Activated CD8-positive, alpha-beta memory T cell treated with anti-CD3 and anti-CD28 coated beads, Interleukin-2, amount 50 U/mL, for 24 hours (primary cell): Measurements from ENCODE around the gene MTCP1.

Experiments used
- DNase-seq: peaks from one replicate; pipeline ENCODE4 v3.0.0-alpha.2; 2020; ENCODE audit errors: extremely low read depth

Gene MTCP1, protein sequence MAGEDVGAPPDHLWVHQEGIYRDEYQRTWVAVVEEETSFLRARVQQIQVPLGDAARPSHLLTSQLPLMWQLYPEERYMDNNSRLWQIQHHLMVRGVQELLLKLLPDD

DNA sequence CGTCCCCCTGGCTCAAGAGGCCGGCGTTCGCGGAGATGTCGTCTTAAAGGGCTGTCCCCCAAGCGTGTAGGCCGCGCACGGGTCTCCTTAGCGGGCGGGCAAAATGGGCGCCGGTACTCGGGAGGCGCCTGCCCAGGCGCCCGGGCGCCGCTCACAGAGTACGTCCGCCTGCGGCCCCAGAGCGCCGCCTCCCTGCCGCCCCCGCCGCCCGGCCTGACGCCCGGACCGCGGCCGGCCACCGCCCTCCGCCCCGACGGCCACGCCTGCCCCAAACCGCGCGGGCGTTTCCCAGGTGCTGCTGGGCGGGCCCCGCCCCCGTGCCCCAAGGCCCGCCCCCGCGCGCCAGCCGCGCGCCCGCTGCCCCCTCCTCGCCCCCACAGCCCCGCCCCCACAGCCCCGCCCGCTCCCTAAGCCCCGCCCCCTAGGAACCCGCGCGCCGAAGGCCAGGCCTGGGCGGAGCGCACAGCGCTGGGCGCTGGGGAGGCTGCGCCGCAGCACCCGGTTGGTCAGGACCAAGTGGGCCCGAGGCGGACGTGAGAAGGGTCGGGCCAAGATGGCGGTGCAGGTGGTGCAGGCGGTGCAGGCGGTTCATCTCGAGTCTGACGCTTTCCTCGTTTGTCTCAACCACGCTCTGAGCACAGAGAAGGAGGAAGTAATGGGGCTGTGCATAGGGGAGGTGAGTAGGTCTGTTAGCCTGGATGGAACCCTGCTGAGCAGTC lies at the start of gene MTCP1, which contains the start of the genes BRCC3 and CMC4:
TSS of gene MTCP1 (minus strand) at position 162 of the 719 bp plus-strand sequence. CDS start 5,126 bp downstream, outside the sequence.
TSS of gene BRCC3 (plus strand) at position 534 of the 719 bp plus-strand sequence. CDS start at position 554, 20 bp downstream.
TSS of gene CMC4 (minus strand) at position 162 of the 719 bp plus-strand sequence. CDS start 7,113 bp downstream, outside the sequence.
- DNase-seq: peak; percentile 27

DNA sequence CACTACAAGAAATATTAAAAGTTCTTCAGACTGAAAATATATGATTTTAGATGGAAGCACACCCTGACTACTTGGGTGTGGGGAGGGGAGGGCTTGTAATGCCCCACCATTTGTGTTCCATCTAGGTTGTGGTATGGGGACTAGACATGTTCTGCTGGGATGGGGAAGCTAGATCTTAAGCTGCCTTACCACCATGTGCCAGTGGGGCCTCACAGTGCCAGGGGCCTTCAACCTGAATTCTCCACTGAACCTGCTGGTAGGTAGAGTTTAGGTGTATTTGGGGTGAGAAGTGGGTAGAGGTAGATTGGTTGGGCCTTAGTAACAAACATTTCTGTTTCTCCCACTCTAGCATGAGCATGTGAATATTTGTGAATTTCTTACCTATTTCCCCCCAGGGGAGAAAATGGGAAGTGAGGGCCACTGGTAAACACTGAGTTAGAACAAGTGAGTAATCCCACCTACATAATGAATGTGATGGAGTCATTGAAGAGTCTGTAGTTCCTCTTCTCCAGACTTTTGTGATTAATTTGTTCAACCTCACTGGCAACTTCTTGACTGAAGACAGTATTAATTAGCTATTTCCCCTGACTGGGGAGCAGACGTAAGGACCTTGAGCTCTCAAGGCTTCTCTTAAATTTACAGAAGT lies 44.4 kb upstream of the MTCP1 start:
- DNase-seq: no peak

DNA sequence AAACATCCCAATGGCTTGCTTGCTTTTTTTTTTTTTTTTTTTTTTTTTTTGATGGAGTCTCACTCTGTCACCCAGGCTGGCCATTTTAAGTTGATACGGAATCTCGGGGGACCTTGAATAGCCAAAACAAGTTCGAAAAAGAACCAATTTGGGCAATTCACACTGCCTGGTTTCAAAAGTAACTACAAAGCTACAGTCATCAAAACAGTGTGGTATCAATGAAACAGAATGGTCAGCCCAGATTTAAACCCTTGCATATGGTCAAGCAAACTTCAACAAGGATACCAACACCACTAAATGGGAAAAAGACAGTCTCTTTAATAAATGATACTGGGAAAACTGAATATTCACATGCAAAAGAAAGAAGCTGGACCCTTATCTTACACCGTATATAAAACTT lies 42.2 kb upstream of the MTCP1 start:
- DNase-seq: no peak

DNA sequence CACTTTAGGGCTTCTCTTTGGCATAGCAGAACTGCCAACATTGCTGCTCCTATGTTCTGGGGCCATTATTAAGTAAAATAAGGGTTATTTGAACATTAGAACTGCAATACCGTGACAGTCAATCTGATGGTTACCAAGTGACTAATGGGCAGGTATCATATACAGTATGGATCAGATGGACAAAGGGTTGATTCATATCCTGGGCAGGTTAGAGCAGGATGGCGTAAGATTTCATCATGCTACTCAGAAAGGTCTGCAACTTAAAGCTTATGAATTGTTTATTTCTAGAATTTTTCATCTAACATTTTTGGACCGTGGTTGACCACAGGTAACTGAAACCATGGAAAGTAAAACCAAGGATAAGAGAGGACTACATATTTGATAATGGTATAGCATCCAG lies 41.2 kb upstream of the MTCP1 start:
- DNase-seq: no peak

DNA sequence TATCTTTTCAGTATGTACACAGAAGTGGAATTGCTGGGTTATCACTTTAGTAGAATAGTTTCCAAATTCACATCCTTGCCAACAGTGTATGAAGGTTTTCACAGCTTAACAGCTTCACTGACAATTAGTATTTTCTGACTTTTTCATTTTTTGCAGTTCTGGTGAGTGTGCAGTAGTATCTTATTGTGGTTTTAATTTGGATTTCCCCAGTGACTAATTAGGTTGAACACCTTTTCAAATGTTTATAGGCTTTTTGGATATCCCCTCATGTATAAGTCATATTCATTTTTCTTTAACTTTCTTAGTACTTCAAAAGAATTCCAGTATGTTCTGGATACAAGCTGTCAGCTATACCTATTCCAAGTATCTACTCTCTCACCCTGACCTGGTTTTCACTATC lies 37.5 kb upstream of the MTCP1 start:
- DNase-seq: no peak

DNA sequence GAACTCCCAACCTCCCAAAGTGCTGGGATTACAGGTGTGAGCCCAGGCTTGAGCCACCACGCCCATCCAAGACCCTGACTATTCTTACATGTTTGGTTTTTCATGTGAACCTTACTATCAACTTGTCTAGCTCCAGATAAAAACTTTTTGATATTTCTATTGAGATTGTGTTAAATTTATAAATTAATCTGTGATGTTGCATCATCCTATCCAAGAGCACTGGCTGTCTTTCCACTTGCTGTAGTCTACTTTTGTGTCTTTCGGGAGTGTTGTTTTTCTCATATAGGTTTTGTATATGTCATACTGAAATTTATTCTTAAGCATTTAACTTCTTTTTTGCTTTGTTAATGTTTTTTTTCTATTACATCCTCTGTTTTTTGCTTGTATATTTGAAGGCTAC lies 35.0 kb upstream of the MTCP1 start:
- DNase-seq: no peak

DNA sequence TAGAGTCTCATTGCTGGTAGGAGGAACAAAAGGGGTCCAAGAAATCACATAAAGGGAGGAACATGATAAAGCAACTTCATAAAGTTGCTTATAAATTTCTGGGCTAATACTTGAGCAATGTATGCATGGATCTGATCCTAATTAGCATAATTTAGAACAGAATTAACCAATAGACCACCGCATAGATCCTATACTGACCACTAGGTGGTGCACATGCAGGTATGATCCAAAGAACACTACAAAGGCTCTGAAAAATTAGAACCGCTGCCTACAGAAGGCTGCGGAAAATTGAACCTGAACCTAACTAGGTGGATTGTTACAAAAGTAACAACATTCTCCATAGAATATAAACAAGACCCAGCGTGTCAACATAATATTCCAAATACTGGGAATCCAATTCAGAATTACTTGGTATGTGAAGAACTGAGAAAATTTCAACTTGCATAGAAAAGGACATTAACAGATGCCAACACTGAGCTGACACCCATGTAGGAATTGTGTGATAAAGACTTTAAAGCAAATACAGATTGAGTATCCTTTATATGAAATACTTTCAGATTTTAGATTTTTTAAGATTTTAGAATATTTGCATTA lies 23.6 kb upstream of the MTCP1 start:
- DNase-seq: no peak

DNA sequence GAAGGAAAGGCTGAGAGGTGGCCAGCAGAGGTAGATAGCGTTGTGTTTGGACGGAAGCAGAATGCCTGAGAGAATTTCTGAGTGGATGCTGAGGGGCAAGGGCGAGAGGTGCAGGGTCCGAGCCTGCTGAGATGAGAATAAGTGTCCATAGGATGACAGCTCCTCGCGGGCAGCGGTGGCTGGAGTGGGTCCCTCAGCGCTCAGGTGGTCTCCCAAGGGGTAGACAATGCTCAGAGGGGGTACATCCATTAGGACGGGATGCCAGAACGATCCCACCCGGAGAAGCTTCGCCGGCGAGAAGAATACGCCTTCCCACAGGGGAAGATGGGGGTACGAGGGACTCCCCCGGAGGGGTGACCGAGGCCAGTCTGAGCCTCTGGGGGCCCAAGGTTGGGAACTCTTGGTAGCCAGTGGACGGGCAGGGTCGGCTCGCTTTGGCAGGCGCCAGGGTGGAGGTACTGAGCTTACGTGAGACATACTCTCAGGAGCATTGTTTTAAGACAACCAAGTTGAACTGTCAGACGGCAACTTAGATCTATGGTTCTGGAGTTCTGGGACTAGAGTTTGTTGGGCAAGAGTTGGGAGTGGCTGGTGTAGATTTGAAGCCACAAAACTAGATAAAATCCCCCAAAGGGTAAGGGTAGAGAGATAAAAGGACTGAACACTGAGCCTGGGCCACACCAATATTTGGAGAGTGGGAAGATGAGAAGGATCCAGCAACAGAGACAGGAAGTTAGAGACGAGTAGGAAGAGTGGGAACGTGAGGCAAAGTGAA lies 16.2 kb upstream of the MTCP1 start:
- no peak for DNase-seq

DNA sequence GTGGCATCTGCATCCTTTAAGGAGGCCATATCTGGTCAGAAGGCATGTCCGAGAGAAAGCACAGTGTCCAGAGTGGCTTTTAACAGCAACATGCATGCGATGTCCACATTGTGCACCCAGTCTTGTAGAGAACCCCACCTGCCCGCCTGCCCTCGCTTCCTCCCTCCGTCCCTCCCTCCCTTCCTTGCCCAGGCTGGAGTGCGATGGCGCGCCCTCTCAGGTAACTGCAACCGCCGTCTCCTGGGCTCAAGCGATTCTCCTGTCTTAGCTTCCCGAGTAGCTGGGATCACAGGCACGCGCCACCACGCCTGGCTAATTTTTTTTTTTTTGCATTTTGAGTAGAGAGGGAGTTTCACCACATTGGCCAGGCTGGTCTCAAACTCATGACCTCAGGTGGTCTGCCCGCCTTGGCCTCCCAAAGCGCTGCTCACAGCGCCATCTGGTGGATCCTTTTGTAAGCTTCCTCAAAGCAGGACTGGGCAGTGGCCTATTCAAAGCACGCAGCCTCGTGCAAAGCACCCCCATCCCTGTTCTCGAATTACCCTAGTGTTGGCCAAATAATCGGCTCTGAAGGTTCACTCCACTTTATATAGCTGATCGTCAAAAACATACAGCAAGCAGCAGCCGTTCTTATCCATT lies 15.4 kb upstream of the MTCP1 start:
- no peak for DNase-seq

DNA sequence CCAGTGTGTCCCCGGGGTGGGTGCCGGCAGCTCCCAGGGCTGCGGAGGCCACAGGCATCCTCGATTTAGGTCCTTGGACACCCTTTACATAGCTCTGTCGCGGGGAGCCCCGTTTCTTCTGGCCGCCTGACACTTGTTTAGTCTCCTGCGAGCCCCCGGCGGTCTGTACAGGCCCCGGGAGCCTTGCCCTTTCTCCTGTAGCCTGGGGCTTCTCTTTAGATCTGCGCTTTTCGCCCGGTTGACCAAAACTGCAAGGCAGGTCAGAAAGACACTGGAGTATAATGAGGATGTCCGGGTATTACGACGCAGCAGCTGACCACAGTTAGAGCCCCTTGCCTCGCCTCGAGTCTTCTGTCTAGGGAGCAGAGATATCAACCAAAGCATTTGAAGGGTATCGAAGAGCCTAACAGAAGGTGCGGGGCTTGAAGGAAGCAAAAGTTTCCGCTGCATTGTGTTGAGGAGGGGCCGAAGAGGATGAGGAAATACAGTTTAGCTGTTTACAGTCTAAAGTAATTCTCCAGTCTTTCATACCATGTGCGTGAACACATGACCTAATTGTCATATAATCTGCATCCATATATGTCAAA lies 851 bp upstream of the MTCP1 start:
- no peak for DNase-seq

DNA sequence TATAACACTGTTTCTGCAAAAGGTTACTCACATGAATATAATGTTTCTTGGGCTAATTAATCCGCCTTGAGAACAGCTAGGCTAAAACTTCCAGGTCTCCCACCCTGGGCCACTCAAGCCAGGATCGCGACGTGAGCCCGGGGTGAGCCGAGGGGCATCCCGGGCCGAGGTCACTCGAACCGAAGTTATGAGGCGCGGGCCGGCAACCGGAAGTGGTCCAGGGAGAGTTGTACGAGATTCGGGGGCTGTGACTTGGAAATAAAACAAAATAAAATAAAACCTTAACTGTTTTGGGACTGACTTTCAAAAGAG lies 317 bp downstream of the MTCP1 start:
- no peak for DNase-seq

DNA sequence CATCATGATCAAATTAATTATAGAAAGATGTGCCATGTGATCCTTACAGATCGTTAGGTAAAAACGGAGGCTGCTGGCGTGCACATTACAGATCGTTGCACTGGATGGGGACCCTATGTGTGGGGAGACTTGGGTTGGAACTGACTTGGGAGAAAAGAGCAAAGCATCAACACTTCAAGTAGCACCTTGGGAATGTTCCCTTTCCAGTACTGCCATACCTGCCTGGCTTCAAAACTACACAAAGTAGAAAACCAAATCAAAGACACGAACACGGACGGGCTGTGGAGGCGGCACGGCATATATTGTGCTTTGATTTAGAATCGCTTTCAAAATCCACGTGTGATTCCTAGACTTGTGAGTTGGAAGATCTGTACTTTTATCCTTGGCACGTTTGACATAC lies 898 bp downstream of the MTCP1 start:
- DNase-seq: no peak

DNA sequence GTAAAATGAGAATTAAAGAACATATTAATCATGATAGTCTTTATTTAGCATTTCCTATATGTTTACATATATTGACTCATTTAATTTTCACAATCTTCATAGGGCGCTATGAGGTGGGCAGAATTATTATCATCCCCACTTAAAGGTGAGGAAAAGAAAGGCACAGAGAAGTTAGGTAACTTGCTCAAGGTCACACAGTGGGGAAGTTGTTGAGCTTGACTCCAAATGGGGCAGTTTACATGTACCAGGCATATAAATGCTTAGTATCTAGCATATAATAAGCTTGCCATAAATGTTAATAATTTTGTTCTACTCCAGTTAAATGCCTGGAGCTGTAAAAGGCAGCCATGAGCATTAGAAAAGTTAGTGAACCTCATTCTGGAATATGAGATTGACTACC lies 1.5 kb downstream of the MTCP1 start:
- DNase-seq: no peak

DNA sequence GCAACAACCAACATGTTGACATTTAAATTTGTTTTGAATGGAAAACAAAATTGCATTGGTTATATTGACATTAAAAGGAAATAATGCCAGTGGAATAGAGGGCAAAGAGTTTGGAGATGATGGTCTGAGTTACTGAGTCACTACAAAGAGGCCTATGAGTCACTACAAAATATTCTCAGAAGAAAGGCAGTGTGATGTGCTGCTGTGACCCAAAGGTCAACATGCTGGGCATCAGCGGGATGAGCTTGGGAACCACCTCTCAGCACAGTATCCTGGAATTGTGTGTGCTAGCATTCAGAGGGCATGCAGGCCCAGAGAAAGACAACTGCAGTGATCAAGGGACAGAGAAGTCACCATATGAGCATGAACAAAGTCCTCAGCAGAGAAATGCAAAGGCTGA lies 2.8 kb downstream of the MTCP1 start:
- DNase-seq: no peak

DNA sequence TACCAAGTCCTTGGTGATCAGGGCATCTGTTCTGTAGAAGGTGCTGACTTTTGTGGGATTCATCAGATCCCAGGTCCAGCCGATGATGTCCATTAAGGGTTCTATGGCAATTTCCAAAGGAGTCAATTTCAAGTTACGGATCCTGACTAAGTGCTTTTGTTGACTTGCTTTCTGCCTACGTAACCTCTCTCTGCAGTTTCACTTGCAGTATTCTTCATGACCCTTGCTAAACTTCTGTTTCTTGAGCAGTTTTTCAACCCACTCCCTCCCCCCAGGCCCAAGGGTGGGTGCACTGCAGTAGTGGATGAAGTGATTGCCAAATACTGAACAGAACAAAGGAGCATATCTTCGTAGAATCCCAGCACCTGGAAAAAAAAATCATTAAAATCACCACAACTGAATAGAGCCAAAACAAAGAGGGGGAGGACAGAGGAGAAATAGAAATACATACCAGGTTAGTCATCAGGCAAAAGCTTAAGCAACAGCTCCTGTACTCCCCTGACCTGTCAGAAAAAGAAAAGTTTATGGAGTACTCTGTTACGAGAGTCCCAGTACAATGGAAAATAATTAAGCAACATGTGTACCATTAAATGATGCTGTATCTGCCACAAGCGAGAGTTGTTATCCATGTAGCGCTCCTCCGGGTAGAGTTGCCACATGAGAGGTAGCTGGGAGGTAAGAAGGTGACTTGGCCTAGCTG lies 5.8 kb downstream of the MTCP1 start:
- no peak for DNase-seq

DNA sequence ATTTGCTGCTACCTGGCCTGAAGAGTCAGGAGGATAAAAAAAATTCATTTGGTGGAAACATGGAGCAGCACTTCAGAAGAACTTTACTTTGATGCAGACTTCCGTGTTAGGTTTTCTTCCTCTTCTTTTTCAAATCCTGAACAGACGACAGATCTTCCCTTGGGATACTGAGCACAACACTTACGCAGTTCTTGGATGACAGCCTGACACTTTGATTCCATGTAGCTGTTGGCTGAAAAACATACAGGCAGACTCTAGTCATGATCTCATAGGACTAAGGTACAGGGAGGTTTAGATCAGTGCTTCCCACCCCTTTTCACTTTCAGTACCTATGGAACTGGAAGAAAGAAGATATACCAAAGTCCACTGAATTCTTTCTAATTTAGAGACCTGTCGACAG lies 9.2 kb downstream of the MTCP1 start:
- no peak for DNase-seq

DNA sequence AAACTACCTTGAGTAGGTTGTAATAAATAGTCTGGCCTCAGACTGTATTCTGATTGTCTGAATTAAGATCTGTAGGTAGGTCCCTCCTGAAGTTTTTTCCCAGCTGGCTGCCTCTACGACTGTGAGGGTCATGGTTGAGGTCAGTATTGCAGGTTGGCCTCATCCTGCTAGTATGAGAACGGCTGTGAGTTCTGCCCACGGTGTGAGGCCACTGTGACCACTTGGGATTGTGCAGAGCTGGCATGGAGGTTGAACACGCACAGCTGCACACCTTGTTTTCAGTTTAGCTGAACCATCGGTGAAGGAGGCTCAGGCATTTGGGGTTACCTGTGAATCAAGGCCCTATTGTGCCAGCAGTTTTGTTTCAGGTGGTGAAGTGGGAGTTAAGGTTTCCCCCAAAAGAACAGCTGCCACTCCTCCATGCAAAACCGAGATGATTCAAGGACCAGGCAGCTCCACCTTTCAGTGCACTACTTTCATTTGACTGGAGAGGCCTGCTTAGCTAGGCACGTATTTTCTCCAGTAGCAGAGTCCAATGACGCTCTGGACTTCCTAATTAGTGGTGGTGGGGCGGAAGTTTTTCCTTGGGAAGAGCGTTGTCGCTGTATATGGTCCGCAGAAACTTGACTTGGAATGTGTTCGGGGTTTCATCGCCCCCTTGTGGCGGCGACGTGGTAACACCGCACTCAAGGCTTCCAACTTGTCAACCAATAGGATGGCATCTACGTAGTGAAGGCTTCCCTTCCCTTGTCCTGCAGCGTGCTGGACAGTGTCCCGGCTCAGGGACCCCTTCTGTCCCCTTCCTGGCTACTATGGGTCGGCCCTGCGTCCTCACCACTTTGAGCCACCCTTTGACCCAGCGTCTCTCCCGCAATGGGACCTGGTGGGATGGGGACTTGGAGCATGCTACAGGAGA lies 13.8 kb downstream of the MTCP1 start:
- no peak for DNase-seq

DNA sequence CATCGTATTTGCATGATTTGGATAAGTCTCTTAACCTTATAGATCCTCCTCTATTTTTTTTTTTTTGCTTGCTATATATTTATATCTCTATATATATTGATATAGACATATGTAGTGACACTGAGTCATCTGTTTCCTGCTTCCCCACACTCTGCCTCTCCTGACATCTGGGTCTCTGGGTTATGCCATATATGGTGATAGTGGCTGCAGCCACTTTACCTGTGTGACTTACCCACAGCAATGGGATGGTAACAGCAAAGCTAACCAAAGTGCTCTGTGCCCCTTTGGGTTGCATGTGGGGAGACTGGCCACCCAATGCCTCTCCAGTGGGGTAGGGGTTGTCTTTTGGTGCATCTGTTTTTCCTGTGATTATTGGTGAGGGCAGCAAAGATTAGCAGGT lies 14.5 kb downstream of the MTCP1 start:
- no peak for DNase-seq

DNA sequence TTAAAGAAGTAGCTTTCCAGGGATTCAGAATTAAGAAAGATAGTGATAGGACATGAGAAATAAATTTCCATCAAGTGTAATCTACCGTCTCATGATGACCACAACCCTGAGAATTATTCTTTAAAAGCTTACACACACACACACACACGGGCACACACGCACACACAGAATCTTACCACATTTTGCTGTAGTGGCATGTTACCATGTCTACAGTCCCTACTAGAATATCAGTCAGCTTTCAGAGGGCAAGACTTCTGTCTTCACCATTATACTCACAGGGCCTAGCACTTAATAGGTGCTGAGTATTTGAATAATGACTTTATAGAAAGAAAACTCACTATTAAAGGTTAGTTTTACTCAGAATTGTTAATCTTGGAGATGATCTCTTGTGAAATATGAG lies 15.4 kb downstream of the MTCP1 start:
- no peak for DNase-seq

DNA sequence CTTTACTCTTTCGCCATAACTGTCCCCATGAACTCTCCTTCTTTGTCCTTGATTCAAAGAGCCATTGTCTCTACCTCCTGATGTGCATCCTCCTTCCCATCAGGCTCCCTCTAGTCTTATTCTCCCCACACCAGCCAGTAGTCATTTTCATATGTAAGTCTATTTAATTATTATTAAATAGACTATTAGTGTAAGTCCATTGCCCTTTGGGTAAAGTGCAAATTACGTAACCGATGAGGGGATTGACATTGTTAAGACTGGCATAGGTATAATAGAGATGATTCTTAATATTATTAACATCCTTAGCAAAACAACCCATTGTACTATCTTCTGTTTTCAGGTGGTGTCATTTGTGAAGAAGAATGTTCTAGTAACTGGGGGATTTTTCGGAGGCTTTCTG lies 16.7 kb downstream of the MTCP1 start:
- no peak for DNase-seq
